Stimulated activated CD8-positive, alpha-beta memory T cell treated with anti-CD3 and anti-CD28 coated beads, Interleukin-4, amount 100 ng/mL, for 4 hours (primary cell): ENCODE data around the gene ATOSB.

Experiments
- DNase-seq, 2 donors: peaks; one replicate each; pipeline ENCODE4 v3.0.0-alpha.2; 2020; ENCODE audit warnings: low read depth in 2 of 2, low spot score in 1 of 2

The ATOSB gene

GRCh38 chr9:35054871-35055644 lies 60.6 kb downstream of the ATOSB start:
- DNase-seq: no peak

DNA sequence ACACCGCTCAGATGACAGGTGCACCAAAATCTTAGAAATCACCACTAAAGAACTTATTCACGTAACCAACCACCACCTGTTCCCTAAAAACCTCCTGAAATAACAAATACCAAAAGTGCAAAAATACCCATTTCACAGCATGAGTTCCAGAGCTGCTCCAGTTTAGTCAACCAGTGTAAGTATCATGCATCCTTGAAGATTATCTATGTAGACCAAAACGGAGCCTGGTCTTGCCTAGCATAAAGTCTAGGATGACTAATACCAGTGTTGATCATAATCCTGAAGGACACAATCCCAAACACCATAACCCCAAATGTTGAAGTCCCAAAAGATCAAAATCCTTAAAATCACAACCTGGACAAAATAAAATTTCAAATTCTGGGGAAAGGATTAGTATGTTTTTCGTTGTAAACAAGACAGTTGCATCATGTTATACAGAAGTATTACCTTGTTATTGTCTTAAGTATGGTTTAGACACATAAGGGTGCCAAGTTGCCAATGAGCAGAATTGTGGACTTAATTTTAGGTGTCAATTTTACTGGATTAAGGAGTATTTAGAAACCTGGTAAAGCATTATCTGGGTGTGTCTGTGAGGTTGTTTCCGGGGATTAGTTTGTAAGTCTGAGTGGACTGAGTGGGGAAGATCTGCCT lies 61.4 kb downstream of the ATOSB start:
- DNase-seq: no peak
